ENCODE data around the gene PITRM1. TPM values are rescaled to one million over a fixed set of nuclear protein-coding genes. Genes with fewer than 3 reads are reported as not detected.
"Not testable (repeated sequence)": the region's sequence is repeated elsewhere in the genome, so short reads cannot be mapped to it uniquely, and the experiment has no call there.

PITRM1 gene
- total and polyA plus RNA-seq, 8 donors, result 68.1 to 85.6 (median 71.8) TPM

- Histone ChIP-seq H3K9me3 (no peaks in the 10 kb centered on the region), H3K27ac (peak overlapping the region; percentile 88), H3K4me1 (peaks cover 6 to 13% of the 10 kb centered on the region in 2 donors), H3K4me3 (peak overlapping the region; percentile 87 to 91), H3K27me3 (no peaks in the 10 kb centered on the region), H3K36me3 (peaks cover 0 to 30% of the 10 kb centered on the region in 2 donors)
- DNase-seq (no peak), ATAC-seq (peak; percentile 2)
- intact Hi-C loops (cut with DNase I), result no loop called here
- no peak for TF ChIP-seq CTCF (IDR thresholded peaks at IDR 0.05)
Observed at GRCh38 chr10:3172081-3172445, 519 bp downstream of the PITRM1 start.

GRCh38 chr10:3171488-3171887 is 1.1 kb downstream of the PITRM1 start:
- ATAC-seq; H3K9me3 ChIP-seq; intact Hi-C loops (cut with DNase I); H3K27me3 ChIP-seq; DNase-seq: not testable (repeated sequence)
- Histone ChIP-seq H3K36me3 (peaks cover 0 to 36% of the 10 kb centered on the region in 2 donors), H3K27ac (peak overlapping the region; percentile 88), H3K4me1 (peaks cover 6 to 13% of the 10 kb centered on the region in 2 donors), H3K4me3 (peak overlapping the region; percentile 87 to 91)

GRCh38 chr10:3169673-3170072 is 2.9 kb downstream of the PITRM1 start:
- TF ChIP-seq CTCF (IDR thresholded peaks at IDR 0.05), result no peak
- Histone ChIP-seq H3K36me3 (peaks cover 0 to 54% of the 10 kb centered on the region in 2 donors), H3K9me3 (no peaks in the 10 kb centered on the region), H3K27ac (no peak overlapping the region), H3K4me3 (no peak overlapping the region), H3K27me3 (no peaks in the 10 kb centered on the region), H3K4me1 (peaks cover 6 to 13% of the 10 kb centered on the region in 2 donors)
- ATAC-seq (no peak), DNase-seq (no peak)
- intact Hi-C loops (cut with DNase I), result no loop called here

- H3K4me3 ChIP-seq, result no peak overlapping the region
- no peaks in the 10 kb centered on the region for H3K27me3 ChIP-seq
- H3K36me3 ChIP-seq, result peaks cover 0 to 58% of the 10 kb centered on the region in 2 donors
- ATAC-seq (no peak), DNase-seq (no peak)
- no peak for TF ChIP-seq CTCF (IDR thresholded peaks at IDR 0.05)
- intact Hi-C loops (cut with DNase I), result no loop called here
- no peak overlapping the region for H3K27ac ChIP-seq
- H3K4me1 ChIP-seq, result peaks cover 6 to 13% of the 10 kb centered on the region in 2 donors
- H3K9me3 ChIP-seq, result no peaks in the 10 kb centered on the region
Observed at GRCh38 chr10:3169271-3169670, 3.3 kb downstream of the PITRM1 start.

GRCh38 chr10:3167611-3168330 is 4.8 kb downstream of the PITRM1 start:
- Histone ChIP-seq H3K27me3 (no peaks in the 10 kb centered on the region), H3K4me1 (peaks cover 6 to 8% of the 10 kb centered on the region in 2 donors), H3K36me3 (peaks cover 4 to 73% of the 10 kb centered on the region in 2 donors), H3K4me3 (no peak overlapping the region), H3K27ac (no peak overlapping the region), H3K9me3 (no peaks in the 10 kb centered on the region)
- ATAC-seq (no peak), DNase-seq (no peak)
- intact Hi-C loops (cut with DNase I), result no loop called here
- no peak for TF ChIP-seq CTCF (IDR thresholded peaks at IDR 0.05)

Measured in left lung (tissue), 10 donors.